Activated CD8-positive, alpha-beta memory T cell treated with anti-CD3 and anti-CD28 coated beads, Interleukin-2, amount 50 U/mL, for 1 hour (primary cell): Measurements from ENCODE around the gene HDAC4.

Source experiments
- DNase-seq: peaks from one replicate; pipeline ENCODE4 v3.0.0-alpha.2; 2020; ENCODE audit errors: extremely low read depth

Gene HDAC4

DNA sequence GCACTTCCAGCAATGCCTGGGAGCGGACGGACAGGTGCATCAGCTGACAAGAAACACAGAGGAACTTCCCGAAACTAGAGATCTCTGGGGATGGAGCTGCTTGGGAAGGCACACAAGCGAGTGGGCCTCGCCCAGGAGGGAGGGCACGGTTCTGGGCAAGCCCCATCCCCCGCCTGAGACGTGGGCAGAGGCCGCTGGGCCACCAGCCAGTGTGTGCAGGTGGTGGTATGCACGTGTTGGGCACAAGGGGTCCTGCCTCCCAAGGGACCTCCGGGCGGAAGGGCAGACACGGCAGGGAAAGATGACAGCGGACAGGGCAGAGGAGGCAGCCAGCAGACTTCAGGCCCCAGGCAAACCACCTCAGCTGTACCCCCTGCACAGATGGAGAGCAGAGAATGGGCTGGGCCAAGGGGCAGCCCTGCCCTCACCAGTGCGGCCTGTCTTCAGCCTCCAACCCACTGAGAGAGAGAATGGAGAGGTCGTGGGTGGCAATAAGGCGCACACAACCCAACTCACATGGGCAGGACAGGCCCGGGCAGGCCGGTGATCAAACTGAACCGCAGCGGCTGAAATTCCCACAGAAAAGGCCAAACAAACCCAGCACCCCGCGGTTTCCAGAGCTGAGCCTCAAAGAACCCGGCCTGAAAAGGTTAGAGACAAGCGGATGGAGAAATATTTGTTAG, 51.2 kb downstream of the HDAC4 start:
- no peak for DNase-seq

DNA sequence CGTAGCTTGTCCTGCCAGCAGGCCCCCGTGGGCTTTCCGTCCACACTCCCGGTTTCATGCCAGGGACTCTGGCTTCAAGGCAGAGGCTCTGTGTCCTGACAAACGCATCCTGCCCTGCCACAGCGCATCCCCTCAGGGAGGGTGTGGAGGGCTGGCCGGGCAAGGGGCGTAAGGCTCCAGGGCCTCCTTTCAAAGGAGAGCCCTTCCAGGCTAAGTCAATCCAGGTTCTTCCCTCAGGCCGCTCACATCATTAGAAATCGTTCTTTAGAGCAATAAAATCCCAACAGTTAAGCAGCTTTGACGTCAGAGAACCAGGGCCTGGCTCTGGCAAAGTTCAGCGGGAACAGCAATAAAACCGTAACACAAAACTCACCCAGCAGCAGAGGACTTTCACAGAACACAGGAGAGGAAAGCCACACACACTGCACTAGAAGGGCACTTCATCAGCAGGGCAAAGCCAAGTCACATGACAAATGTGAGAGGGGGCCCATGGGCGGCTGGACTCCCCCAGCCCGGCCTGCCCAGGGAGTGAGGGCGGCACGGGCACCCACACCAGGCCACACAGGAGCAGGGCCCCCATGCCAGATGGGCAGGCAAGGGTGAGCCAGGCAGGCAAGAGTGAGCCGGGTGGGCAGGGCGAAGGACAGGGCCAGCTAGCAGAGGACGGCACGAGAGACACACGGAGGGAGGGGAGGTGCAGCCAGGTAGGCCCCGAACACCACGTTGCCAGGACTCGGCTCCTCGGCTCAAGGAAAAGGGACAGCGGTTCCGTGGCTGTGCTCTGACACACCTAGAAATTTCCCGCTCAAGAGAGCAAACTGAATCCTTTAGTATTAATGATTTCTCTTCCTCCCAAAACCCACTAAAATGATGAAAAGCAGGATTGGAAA, 52.0 kb downstream of the HDAC4 start:
- no peak for DNase-seq

DNA sequence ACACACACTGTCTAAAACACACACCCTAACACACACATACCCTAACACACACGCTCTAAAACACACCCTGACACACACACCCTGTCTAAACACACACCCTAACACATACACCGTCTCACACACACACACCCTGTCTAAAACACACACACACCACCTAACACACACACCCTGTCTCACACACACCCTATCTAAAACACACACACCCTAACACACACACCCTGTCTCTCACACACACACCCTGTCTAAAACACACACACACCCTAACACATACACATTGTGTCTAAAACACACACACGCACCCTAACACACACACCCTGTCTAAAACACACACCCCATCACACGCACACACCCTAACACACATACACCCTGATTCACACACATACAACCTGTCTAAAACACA, 54.1 kb downstream of the HDAC4 start:
- no peak for DNase-seq

DNA sequence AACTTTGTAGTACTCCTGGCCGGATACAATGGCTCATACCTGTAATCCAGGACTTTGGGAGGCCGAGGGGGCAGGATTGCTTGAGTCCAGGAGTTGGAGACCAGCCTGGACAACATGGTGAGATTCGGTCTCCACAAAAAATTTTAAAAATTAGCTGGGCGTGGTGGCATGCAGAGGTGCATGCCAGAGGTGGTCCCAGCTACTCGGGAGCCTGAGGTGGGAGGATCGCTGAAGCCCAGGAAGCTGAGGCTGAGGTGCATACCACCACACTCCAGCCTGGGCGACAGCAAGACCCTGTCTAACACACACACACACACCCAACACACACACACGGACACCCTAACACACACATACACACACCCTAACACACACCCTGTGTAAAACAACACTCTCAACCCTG, 55.6 kb downstream of the HDAC4 start:
- DNase-seq, result no peak

DNA sequence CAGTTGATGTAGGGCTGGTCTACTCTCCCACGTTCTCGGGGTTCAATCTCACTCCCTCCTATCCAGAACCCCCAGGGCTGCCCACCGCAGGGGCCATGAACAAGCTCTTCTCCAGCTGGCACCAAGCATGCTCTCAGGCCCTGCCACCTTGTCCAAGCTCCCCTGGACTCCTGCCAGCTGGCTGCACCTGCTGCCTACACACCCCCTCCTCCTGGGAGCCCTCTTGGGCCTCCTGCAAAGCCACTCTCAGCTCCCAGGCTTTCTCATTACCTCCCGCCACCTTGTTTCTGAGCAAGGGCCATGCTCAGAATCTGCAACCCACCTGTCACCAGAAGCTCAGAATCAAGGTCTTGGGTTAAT, 56.0 kb downstream of the HDAC4 start:
- no peak for DNase-seq

DNA sequence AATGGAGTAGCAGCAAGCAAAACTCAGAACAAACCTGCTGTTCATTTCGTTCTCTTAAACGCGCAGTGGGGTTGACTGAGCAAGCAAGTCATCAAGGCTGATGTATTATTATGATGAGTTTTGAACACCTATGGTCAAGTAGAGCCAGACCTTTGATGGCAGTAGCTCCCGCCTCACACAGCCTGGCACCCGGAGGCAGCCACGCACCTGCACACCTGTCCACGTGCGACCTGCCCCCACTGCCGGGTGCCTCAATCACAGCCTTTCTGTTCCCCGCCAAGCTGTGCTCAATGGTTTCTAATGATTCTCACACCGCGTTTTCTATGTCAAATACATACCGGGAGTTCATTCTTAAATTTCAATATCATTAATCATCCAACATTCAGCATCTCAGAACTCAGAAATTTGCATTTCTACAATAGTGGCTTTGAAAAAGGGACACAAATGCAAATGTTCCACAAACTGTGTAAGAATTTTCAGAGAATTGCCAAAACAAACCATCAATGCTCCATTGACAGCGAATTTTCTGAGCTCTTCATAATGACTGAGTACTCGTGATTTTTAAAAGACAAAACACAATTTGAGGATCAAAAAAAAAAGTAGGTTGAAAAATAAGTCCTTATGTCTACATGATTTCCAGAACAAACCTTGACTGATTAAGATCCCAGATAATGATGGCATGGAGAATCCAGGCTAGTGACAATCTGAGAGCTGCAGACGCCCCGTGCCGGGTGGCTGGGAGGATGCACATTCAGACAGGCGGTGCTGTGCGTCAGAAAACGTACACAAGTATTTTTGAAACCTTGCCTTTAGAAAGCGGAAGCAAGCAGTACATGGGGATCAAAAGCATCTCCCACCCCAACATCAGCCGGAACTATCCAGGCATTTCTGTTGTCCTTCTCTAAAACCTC, 56.6 kb downstream of the HDAC4 start:
- DNase-seq, result no peak

DNA sequence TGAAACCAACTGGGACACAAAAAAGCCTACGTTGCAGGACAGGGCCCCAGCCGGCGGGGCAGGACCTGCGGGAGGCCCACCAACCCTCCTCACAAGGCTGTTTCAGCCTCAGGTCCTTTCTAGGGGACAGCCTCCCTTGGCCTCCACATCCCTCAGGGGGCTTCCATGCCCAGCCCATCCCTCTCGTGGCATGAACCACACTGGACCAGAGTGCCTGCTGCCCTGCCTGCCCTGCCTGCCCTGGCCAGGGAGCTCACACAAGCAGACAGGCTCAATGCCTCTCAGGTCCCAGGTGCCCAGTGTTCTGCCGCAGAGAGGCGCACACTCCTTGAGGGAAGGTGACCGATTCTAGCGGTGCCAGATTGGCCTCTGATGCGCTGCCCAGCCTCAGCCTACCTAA, 57.4 kb downstream of the HDAC4 start:
- DNase-seq, result no peak

DNA sequence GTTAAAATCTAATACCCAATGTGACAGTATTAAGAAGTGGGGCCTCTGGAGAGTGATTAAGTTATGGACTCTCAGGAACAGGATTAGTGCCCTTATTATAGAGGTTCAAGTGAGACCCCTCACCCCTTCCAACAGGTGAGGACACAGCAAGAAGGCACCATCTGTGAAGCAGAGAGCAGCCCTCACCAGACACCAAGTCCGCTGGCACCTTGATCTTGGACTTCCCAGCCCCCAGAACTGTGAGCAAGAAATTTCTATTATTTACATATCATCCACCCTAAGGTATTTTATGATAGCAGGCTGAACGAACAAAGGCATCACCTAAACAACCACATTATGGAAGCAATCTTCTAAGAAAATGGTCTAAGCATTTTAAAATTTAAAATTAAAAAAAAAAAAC, 59.0 kb downstream of the HDAC4 start:
- no peak for DNase-seq

DNA sequence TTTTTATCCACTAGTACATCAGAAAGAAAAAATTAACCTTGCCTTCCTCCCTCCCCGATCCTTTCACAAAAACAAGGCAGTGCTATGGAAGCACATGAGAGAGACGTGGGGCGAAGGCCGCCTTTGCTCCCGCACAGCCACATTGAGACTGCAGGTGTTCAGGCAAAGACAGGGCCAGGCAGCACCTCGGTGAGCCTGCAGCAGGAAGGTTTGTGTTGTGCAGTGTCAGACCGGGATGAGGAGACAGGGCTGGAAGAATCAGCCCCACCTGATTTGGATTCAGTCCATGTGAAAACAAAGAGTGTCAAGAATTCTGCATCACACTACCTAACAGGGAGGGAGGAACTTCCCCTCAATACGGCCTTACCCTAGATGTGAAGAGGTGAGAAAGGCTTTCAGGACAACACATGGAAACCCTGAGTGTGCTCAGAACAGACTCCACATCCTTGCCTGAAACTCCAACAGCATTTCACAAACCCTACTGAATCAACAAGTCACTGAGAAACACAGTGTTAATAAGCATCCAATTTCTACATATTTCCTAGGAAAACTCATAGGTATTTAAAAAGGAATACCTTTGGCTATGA, 59.6 kb downstream of the HDAC4 start:
- no peak for DNase-seq

DNA sequence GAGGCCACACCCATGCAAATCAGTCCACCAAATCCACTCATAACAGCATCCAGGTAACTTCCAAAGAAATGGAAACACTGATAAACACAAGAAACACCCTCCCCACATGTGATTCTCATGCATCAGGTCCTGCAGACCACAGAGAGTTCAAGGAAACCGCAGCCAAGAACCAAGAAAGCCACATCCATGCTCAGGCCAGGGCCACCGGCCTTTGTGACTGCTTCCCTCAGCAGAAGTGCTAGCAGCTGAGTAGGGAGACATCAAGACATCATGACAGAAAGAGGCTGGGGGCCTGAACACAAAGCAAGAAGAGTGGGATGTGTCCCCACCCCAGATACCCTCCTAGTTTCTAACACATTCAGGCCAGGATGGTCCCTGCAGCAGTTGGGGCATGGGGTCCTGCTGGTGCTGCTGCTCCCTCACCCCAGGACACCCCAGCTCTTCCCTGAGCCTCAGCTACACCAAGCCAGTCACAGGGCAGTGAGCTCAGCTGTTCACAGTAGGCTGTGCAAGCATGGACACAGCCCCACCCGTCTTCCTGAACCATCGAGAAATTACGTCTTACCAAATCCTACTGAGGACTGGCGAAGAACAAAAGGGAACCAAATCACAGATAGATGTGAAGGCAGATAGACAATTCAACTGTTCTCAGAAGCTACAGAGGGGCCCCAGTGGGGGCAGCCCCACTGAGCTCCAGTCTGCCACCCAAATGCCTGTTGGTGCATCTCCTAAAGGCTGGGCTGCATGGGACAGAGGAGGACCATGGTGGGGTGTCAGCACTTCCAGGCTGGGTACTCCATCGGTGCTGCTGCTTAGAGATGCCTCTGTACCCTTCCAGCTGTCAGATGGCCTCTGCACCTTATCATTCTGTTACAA, 60.9 kb downstream of the HDAC4 start:
- no peak for DNase-seq

DNA sequence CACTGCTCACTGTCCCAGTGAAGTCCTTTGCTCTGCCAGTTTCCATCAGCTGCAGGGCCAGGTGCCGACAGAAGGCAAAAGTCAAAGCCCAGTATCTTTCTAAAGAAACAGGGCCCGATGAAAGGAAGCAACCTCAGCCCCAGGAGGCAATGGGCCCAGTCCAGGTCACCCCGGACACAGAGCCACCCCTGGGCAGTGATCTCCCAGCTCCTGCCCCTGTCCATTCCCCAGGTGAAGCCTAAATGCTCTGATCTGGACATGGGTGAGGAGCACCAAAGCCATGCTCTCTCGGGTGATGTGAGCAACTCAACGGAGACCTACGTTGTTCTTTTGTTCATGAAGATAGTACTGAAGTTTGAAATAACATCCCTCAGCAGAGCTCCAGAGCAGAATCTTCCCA, 61.6 kb downstream of the HDAC4 start:
- DNase-seq, result no peak

DNA sequence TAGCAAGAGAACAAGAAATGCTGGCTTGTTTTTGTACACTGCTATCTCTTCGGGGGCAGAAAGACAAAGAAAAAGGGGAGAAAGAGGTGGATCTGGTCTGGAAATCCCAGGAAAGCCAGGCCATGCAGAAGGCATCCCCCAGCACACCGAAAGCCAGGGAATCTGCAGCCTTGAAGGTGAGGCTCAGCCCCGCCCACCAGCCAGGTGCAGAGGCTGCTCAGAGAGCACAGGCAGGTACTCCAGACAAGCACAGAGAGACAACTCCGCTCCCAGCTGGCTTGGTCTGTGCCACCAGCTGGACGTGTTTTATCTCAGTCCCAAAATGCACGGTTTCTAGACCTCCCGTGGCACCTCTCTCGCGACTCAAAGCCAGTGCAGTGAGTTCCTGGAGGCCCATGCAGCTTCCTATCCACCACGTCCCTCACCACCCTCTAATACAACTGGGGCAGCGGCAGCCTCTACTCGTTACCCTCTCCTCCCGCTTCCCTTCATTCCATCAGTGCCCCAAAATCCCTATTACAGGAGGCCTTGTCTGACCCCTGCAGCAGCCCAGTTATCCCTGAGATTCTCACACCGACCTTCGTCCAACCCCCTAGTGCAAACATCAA, 62.8 kb downstream of the HDAC4 start:
- no peak for DNase-seq

DNA sequence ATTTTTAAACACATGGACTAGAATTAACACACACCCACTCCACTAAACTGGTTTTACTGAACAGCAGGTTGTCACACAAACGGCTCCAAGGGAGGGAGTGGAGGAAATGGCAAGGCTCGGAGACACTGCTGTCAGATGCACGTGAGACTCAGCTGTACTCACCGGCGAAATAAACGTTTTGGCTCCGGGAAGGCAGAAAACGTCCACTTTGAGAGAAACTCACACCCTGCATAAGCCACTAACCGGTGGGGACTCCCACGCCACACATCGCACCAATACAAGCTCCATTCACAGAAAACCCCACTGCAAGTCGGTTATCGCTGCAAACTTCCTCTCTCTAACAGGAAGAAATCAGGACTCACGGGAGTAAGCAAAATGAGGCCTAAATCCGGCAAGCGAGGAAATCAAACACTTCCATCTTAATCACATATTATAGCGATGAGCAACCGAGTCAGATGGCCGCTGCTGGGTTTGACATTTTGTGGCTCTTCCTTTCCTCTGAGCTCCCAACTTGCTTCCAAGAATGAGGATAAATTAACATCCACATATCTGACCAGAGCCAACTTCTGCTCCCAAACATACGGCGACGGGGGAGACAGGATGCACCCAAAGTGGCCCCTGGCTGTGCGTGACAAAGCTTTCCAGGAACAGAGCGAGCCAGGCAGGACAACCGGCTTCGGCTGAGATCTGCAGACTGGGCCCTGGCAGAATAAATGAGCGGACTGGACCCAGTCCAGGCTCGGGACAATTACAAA, 63.5 kb downstream of the HDAC4 start:
- no peak for DNase-seq

DNA sequence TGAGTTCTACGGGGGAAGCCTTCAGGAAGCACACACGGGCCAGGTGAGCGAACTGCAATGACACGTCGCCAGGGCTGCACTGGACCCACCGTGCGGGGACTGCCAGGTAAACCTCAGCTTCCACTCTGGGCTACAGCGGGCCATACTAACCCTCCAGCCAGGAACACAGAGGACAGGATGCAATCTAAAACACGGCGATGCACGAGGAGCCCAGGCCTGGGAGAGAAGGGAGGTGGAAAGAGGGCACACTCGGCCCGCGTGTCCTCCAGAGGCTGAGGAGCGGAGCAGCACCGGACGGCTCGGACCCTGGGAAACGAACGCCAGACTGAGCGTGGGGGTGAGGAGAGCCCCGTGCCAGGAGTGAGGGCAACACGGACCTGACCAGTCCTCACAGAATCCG, 69.3 kb downstream of the HDAC4 start:
- no peak for DNase-seq

DNA sequence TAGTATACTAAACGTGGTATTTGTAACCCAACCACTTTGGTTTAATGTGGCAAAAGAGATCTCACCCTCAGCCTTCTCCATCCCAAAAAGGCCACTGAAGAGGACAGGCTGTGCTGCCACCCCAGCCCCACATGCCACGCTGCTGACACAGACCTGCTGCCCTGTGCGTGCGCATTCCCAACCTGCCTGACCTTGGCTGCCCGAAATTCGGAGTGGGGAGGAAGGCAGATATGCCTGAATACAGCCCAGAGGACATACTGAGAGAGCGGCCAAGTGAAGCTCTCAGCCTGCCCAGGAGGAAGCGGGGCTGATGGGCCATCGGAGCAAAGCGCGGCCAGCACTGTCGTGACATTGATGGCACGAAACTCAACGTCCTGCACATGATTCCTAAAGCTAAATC, 70.0 kb downstream of the HDAC4 start:
- no peak for DNase-seq

DNA sequence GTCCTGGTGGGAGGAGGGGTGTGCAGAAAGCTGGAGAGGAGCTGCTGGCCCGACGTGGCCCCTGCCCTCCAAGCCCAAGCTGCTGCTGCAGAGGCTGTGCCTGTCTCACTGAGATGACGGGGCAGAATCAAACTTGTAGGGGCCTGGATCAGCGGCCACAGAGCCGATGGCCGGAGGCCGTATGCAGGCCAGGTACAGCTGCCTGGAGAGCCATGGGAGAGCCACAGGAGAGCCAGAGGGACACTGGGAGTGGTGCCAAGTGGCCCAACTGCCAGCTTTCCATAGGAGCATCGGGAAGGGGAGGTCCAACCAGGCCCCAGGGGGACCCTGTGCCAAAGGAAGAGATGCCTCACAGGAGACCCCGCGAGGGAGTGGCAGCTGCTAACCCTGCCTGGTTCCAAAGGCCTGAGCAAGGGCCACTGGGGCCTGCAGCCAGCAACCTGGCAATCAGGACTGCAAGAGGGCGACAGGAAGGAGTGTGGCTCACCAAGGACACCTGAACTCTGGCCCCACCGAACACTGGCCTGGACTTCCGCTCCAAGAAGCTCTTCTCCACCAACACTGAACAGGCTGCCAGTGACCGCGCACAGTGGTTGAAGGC, 70.7 kb downstream of the HDAC4 start:
- DNase-seq, result no peak

DNA sequence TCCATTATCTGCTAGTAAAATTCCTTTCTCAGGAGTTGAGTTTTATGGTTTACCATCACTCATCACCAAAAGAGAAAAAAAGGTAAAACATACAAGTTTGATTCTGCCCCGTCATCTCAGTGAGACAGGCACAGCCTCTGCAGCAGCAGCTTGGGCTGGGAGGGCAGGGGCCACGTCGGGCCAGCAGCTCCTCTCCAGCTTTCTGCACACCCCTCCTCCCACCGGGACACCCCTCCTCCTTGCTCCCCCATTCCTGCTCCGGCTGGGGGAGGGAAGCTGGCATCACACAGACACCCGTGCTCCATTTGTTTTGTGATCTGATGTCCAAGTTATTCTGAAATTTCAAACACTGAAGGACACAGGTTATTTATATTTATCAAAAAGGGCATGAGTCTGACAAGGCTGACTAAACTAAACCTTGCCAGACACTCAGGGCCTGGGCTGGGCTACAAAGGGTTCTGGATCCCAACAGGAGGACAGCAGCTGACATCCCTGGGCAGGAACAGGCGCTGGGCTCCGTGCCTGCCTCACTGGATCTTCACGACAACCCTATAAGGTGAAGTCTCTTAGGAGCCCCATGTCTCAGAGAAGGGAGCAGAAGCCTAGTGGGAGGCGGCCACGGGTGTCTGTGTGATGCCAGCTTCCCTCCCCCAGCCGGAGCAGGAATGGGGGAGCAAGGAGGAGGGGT, 71.4 kb downstream of the HDAC4 start:
- no peak for DNase-seq

DNA sequence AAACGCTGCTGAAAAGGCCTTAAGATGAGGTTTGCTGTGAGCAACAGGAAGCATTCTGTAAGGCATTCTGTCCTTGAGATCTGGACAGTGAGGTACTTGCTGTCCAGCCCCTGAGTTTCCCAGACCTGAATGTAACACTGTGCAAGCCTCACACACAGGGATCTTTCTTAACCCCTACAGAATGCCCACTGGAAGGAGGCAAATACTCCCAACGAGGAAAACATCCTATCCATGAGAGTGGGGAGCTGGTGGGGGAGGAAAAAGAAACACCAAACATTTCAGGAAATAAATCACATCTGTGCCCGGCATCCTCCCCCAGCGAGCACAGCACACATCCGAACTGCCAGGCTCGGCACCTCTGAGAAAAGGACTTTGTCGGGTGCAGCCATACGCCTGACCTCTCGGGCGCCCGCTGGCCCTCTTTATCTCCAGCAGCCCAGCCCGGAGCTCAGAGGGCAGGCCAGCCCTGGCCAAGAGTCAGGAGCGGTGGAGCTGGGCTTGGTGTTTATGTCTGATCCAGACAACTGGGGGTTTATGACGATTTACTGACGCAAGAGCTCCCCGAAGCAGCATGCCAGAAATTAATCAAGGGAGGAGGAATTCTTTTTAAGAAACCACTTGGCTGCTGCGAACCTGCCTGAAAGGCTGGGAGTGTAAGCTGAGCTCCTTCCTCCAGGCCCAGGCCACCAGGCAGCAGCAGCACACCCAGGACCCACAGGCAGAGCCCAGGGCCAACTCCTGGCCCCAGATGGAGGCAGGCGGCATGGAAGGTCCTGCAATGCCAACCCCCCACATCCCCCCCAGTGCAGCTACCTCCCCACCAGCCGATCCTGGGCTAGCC, 72.2 kb downstream of the HDAC4 start:
- DNase-seq, result no peak
